Endodermal cell (in vitro differentiated cells): ENCODE data around the gene SLC25A47. TPM values are rescaled to one million over a fixed set of nuclear protein-coding genes. Genes with fewer than 3 reads are reported as not detected.
"Not testable (repeated sequence)": the region's sequence is repeated elsewhere in the genome, so short reads cannot be mapped to it uniquely, and the experiment has no call there.

Experiments used
- DNase-seq: peaks from one replicate; pipeline ENCODE4 v3.0.0-alpha.2; 2017
- H3K27ac ChIP-seq: 2 replicates; pipeline ENCODE4 v1.5.1; 2013; ENCODE audit warnings: mild to moderate bottlenecking, low read depth, low read length, moderate library complexity
- H3K27me3 ChIP-seq: 2 replicates; pipeline ENCODE4 v1.6.1; 2013; ENCODE audit warnings: mild to moderate bottlenecking, low read length, moderate library complexity; ENCODE audit not compliant: insufficient read depth, control insufficient read depth, poor library complexity, severe bottlenecking
- H3K36me3 ChIP-seq: 2 replicates; pipeline ENCODE4 v1.7.0; 2013; ENCODE audit warnings: mild to moderate bottlenecking, low read length, moderate library complexity; ENCODE audit not compliant: control insufficient read depth, insufficient read depth
- H3K4me1 ChIP-seq: one replicate; pipeline ENCODE4 v1.7.0; 2013; ENCODE audit warnings: low read length; ENCODE audit not compliant: control insufficient read depth, insufficient read depth
- H3K4me3 ChIP-seq: 2 replicates; pipeline ENCODE4 v1.5.1; 2013; ENCODE audit warnings: mild to moderate bottlenecking, low read length, moderate library complexity
- H3K9ac ChIP-seq: 2 replicates; pipeline ENCODE4 v1.6.1; 2013; ENCODE audit warnings: mild to moderate bottlenecking, low read length, moderate library complexity; ENCODE audit not compliant: poor library complexity, severe bottlenecking; ENCODE audit errors: extremely low read depth
- H3K9me3 ChIP-seq: 2 replicates; pipeline ENCODE4 v1.6.1; 2013; ENCODE audit warnings: mild to moderate bottlenecking, low read length, moderate library complexity; ENCODE audit not compliant: control insufficient read depth
- H3K27ac Mint-ChIP-seq: 2 replicates; pipeline ENCODE4 v1.8.0; 2020; ENCODE audit warnings: mixed read lengths
- H3K27me3 Mint-ChIP-seq: 2 replicates; pipeline ENCODE4 v1.8.0; 2021; ENCODE audit warnings: mild to moderate bottlenecking, mixed read lengths; ENCODE audit not compliant: insufficient read depth
- H3K36me3 Mint-ChIP-seq: 2 replicates; pipeline ENCODE4 v1.8.0; 2020; ENCODE audit warnings: low read depth, mixed read lengths
- H3K4me1 Mint-ChIP-seq: 2 replicates; pipeline ENCODE4 v1.8.0; 2020; ENCODE audit warnings: mixed read lengths
- H3K4me3 Mint-ChIP-seq: 2 replicates; pipeline ENCODE4 v1.8.0; 2020; ENCODE audit warnings: mild to moderate bottlenecking, moderate library complexity, mixed read lengths
- H3K9me3 Mint-ChIP-seq: 2 replicates; pipeline ENCODE4 v1.8.0; 2020; ENCODE audit warnings: mild to moderate bottlenecking, mixed read lengths
- WGBS, 2 experiments: methylation state at CpG; one replicate each; pipeline versions ENCODE4 v1.1.5 to v1.1.7; 2013; ENCODE audit warnings: missing lambda C conversion rate in 2 of 2, mixed read lengths in 1 of 2; ENCODE audit not compliant: insufficient coverage in 1 of 2, insufficient read length in 1 of 2; 5-methylcytosine and 5-hydroxymethylcytosine counted together
- total RNA-seq, 2 donors: library from RNA; stranded (reverse); fragmentation: NEBNext Ultra II Directional in 1 of 2; extraction: Animal tissue kit (Norgen Biotek cat#: 25700) in 1 of 2; gene quantifications; 2 replicates in 1 of 2; 3 replicates in 1 of 2; pipeline ENCODE4 v1.2.1, GENCODE V29; 2021
- TF ChIP-seq, protein P1 (sequence below): fragments of 200-600 bp; sonication (generic); conservative IDR thresholded peaks from 2 replicates; pipeline ENCODE4 v1.5.0; 2021; ENCODE audit warnings: antibody characterized with exemption, mild to moderate bottlenecking

SLC25A47 gene
- total RNA-seq, 2 donors from 2014 or later, result not detected

- Mint-ChIP-seq H3K9me3 (no peaks in the 10 kb centered on the region), H3K4me1 (peaks cover 6% of the 10 kb centered on the region), H3K36me3 (peaks cover 22% of the 10 kb centered on the region), H3K4me3 (peak overlapping the region; percentile 56), H3K27me3 (peaks cover 2% of the 10 kb centered on the region), H3K27ac (no peak overlapping the region)
- Histone ChIP-seq H3K9ac (no peak overlapping the region), H3K9me3 (no peaks in the 10 kb centered on the region), H3K4me1 (peaks cover 4% of the 10 kb centered on the region), H3K27ac (no peak overlapping the region), H3K4me3 (no peak overlapping the region), H3K36me3 (peaks cover 23% of the 10 kb centered on the region), H3K27me3 (no peaks in the 10 kb centered on the region)
- DNase-seq, result peak; percentile 54
- 93 to 100% methylated on average over 7 to 8 of the region's 10 CpGs for WGBS, 2 experiments
- TF ChIP-seq, protein P1, sequence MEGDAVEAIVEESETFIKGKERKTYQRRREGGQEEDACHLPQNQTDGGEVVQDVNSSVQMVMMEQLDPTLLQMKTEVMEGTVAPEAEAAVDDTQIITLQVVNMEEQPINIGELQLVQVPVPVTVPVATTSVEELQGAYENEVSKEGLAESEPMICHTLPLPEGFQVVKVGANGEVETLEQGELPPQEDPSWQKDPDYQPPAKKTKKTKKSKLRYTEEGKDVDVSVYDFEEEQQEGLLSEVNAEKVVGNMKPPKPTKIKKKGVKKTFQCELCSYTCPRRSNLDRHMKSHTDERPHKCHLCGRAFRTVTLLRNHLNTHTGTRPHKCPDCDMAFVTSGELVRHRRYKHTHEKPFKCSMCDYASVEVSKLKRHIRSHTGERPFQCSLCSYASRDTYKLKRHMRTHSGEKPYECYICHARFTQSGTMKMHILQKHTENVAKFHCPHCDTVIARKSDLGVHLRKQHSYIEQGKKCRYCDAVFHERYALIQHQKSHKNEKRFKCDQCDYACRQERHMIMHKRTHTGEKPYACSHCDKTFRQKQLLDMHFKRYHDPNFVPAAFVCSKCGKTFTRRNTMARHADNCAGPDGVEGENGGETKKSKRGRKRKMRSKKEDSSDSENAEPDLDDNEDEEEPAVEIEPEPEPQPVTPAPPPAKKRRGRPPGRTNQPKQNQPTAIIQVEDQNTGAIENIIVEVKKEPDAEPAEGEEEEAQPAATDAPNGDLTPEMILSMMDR, result no peak
Measured at GRCh38 chr14:100286484-100287191, 36.5 kb upstream of the SLC25A47 start.

GRCh38 chr14:100287202-100287997 is 35.7 kb upstream of the SLC25A47 start:
- WGBS, 2 experiments, result 87 to 92% methylated on average over 6 to 12 of the region's 12 CpGs
- Mint-ChIP-seq H3K36me3 (peaks cover 19% of the 10 kb centered on the region), H3K4me3 (no peak overlapping the region), H3K9me3 (no peaks in the 10 kb centered on the region), H3K27me3 (peaks cover 2% of the 10 kb centered on the region), H3K27ac (no peak overlapping the region), H3K4me1 (peaks cover 6% of the 10 kb centered on the region)
- no peak for DNase-seq
- Histone ChIP-seq H3K9me3 (no peaks in the 10 kb centered on the region), H3K4me1 (peaks cover 4% of the 10 kb centered on the region), H3K36me3 (peaks cover 21% of the 10 kb centered on the region), H3K27me3 (no peaks in the 10 kb centered on the region), H3K27ac (no peak overlapping the region), H3K9ac (no peak overlapping the region), H3K4me3 (no peak overlapping the region)
- TF ChIP-seq, protein P1, result no peak

DNA sequence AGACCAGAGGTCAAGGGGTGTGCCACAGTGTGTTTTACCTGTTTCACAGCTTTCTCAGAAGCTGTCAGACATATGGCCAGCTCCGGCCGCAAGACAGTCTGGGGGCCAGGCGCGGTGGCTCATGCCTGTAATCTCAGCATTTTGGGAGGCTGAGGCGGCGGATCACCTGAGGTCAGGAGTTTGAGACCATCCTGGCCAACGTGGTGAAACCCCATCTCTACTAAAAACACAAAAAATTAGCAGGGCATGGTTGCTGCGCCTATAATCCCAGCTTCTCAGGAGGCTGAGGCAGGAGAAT is 35.2 kb upstream of the SLC25A47 start:
- H3K4me3 Mint-ChIP-seq, H3K9me3 Mint-ChIP-seq, H3K4me3 ChIP-seq, H3K9ac ChIP-seq, H3K27ac ChIP-seq, DNase-seq, H3K27me3 Mint-ChIP-seq, H3K27ac Mint-ChIP-seq, H3K4me1 Mint-ChIP-seq, H3K4me1 ChIP-seq, H3K27me3 ChIP-seq, H3K9me3 ChIP-seq: not testable (repeated sequence)
- H3K36me3 ChIP-seq, result peaks cover 17% of the 10 kb centered on the region
- WGBS, 2 experiments, result 93 to 100% methylated on average over 4 to 8 of the region's 8 CpGs
- H3K36me3 Mint-ChIP-seq, result peaks cover 16% of the 10 kb centered on the region
